Measurements from ENCODE around the gene PES1. TPM values are rescaled to one million over a fixed set of nuclear protein-coding genes. Genes with fewer than 3 reads are reported as not detected.

PES1 gene
- total RNA-seq, 4 donors from 2014 or later, result 50.9 to 99.2 (median 54.0) TPM

GRCh38 chr22:30614879-30615278 lies 23.2 kb upstream of the PES1 start:
- ATAC-seq (ENCODE audit: low FRiP score) (no peak), DNase-seq (ENCODE audit: low spot score) (no peak)
- no peak for TF ChIP-seq CTCF (IDR thresholded peaks at IDR 0.05)

- ATAC-seq (ENCODE audit: low FRiP score) (no peak), DNase-seq (ENCODE audit: low spot score) (no peak)
- TF ChIP-seq CTCF (IDR thresholded peaks at IDR 0.05), result no peak
Observed at GRCh38 chr22:30614268-30614667, 22.6 kb upstream of the PES1 start.

GRCh38 chr22:30612789-30613188 lies 21.1 kb upstream of the PES1 start:
- ATAC-seq (ENCODE audit: low FRiP score), result no peak
- TF ChIP-seq CTCF (IDR thresholded peaks at IDR 0.05), result no peak

GRCh38 chr22:30611197-30611596 lies 19.5 kb upstream of the PES1 start:
- no peak for DNase-seq (ENCODE audit: low spot score)
- no peak for ATAC-seq (ENCODE audit: low FRiP score)
- no peak for TF ChIP-seq CTCF (IDR thresholded peaks at IDR 0.05)

More at GRCh38 chr22:30612789-30613188, 21.1 kb upstream of the PES1 start:
- DNase-seq (ENCODE audit: low spot score), result no peak

- TF ChIP-seq CTCF (IDR thresholded peaks at IDR 0.05), result no peak
- DNase-seq (ENCODE audit: low spot score), result peak; percentile 36
- no peak for ATAC-seq (ENCODE audit: low FRiP score)
Observed at GRCh38 chr22:30610299-30610698, 18.6 kb upstream of the PES1 start.

- ATAC-seq (ENCODE audit: low FRiP score) (peak; percentile 70), DNase-seq (ENCODE audit: low spot score) (peak; percentile 40)
- TF ChIP-seq CTCF (IDR thresholded peaks at IDR 0.05), result no peak
Observed at GRCh38 chr22:30609260-30610185, 17.8 kb upstream of the PES1 start.

GRCh38 chr22:30607939-30608338 lies 16.2 kb upstream of the PES1 start:
- no peak for TF ChIP-seq CTCF (IDR thresholded peaks at IDR 0.05)
- no peak for DNase-seq (ENCODE audit: low spot score)
- no peak for ATAC-seq (ENCODE audit: low FRiP score)

Measured in omental fat pad (tissue), 4 donors.